ENCODE measurements around the gene AHI1. TPM values are rescaled to one million over a fixed set of nuclear protein-coding genes. Genes with fewer than 3 reads are reported as not detected.

The AHI1 gene
- total RNA-seq, 1 experiment from 2014 or later: 9.1 TPM

- DNase-seq (ENCODE audit: low spot score): no peak
Measured at GRCh38 chr6:135461208-135461607, 36.3 kb downstream of the AHI1 start.

- no peak for DNase-seq (ENCODE audit: low spot score)
Measured at GRCh38 chr6:135458051-135458450, 39.5 kb downstream of the AHI1 start.

- DNase-seq (ENCODE audit: low spot score): peak; percentile 66
Measured at GRCh38 chr6:135451617-135452190, 45.8 kb downstream of the AHI1 start.

- no peak for DNase-seq (ENCODE audit: low spot score)
Measured at GRCh38 chr6:135449246-135449645, 48.3 kb downstream of the AHI1 start.

- no peak for DNase-seq (ENCODE audit: low spot score)
Measured at GRCh38 chr6:135440087-135440792, 57.3 kb downstream of the AHI1 start.

GRCh38 chr6:135439549-135439948, 58.0 kb downstream of the AHI1 start:
- no peak for DNase-seq (ENCODE audit: low spot score)

- DNase-seq (ENCODE audit: low spot score): peak; percentile 75
Measured at GRCh38 chr6:135438907-135439535, 58.5 kb downstream of the AHI1 start.

- DNase-seq (ENCODE audit: low spot score): no peak
Measured at GRCh38 chr6:135434991-135435390, 62.5 kb downstream of the AHI1 start.

GRCh38 chr6:135434095-135434494, 63.4 kb downstream of the AHI1 start:
- no peak for DNase-seq (ENCODE audit: low spot score)

GRCh38 chr6:135428078-135428477, 69.5 kb downstream of the AHI1 start:
- no peak for DNase-seq (ENCODE audit: low spot score)

GRCh38 chr6:135426833-135427232, 70.7 kb downstream of the AHI1 start:
- DNase-seq (ENCODE audit: low spot score): no peak

GRCh38 chr6:135424385-135424784, 73.2 kb downstream of the AHI1 start:
- DNase-seq (ENCODE audit: low spot score): no peak

GRCh38 chr6:135423649-135424128, 73.9 kb downstream of the AHI1 start:
- DNase-seq (ENCODE audit: low spot score): peak; percentile 79

GRCh38 chr6:135419162-135419561, 78.4 kb downstream of the AHI1 start:
- DNase-seq (ENCODE audit: low spot score): no peak

- DNase-seq (ENCODE audit: low spot score): no peak
Measured at GRCh38 chr6:135418040-135418760, 79.3 kb downstream of the AHI1 start.

- DNase-seq (ENCODE audit: low spot score): peak; percentile 15
Measured at GRCh38 chr6:135412761-135413160, 84.8 kb downstream of the AHI1 start.

GRCh38 chr6:135411849-135412248, 85.7 kb downstream of the AHI1 start:
- DNase-seq (ENCODE audit: low spot score): no peak

GRCh38 chr6:135411339-135411738, 86.2 kb downstream of the AHI1 start:
- DNase-seq (ENCODE audit: low spot score): peak; percentile 46

- DNase-seq (ENCODE audit: low spot score): no peak
Measured at GRCh38 chr6:135410856-135411255, 86.7 kb downstream of the AHI1 start.

- DNase-seq (ENCODE audit: low spot score): no peak
Measured at GRCh38 chr6:135403584-135403983, 94.0 kb downstream of the AHI1 start.

- DNase-seq (ENCODE audit: low spot score): no peak
Measured at GRCh38 chr6:135402311-135402710, 95.2 kb downstream of the AHI1 start.

All from HT-29 (cell line).